ENCODE results near the gene CNDP1.

CNDP1 gene

DNA sequence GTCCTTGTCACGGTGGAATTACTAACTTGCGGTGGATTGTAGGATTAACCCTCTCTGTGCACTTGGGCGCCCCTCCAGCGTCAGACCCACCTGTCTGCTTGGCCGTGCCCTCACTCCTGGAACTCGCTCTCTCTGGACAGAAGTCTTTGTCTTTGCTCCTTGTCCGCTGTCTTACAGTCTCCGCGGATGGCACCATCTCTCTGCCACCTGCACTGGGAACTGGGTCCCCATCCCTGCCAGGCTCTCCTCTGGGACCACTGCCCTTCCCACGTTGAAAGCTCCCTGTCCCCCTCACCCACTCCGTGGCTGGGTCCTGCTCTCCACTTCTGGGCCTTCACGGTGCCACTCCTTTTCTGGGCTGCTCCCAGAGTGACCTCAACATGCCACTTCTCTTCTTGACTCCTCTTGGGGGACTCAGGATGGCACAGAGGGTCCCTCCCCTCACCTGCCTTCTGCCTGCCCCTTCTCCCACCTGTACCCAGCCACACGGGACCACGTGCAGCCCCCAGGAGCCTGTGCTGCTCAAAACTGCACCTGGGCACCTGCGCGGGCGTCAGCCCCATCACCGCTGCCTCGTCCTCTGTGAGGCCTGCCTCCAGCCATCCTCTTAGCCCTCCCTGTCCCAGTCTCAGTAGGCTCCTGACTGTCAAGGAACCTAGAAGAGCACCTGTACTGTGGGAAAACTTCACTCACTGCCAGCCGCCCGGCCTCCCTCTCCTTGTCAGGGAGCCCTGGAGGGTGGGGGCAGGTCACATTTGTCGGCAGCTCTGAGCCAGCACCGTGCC is 27.0 kb upstream of the CNDP1 start:
- no peak for DNase-seq

DNA sequence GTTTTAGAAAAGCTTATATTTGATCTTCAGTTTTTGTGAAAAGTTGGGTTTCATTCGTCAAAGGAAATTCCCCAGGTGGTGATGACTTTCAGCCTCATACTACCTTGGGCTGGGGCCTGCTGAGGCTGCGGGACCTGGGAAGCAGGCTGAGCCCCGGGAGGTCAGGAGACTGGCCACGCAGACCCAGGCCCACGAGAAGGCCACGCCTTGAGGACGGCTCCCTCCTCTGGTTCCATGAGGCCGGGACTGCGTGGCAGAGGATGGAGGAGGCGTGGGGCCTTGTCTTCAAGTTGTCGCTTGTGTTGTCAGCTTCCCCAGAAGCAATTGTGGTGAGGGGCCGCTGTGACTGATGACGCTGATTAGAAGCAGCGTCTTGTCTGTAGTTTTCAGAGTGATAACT is 26.4 kb upstream of the CNDP1 start:
- no peak for DNase-seq

DNA sequence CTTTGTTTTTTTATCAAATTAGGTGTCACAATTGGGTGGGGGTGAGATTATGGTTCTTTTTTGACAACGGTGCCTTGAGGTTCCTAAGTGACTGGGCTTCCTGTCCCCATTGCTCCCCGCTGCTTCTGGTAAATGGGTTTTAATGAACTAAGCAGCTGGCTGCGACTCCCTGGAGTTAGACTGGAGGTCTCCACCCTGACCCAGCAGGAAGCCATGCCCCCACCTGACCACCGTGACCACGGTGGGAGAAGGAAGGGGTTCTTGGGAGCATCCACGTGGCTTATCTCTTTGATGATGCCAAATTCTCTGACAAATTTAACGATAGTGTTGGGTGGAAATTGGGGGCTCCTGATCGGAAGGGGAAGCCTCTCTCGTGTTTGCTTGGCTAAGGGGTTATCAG is 25.9 kb upstream of the CNDP1 start:
- no peak for DNase-seq

DNA sequence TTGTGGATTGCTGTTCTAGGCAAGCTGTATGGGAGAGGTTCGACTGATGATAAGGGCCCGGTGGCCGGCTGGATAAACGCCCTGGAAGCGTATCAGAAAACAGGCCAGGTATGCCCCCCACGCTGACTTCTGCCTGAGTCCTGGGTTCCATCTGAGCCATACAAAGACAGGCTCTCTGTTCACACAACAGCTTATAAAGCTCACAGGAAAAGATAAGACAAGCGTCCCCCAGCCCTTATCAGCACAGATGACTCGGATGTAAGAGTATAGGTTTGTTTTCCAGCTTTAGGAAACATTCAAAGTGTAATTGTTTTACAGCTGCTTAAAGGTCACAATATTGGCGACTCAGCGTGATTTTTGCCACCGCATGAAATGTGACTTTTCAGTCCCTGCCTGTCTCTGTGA is 25.5 kb upstream of the CNDP1 start:
- DNase-seq, result no peak

DNA sequence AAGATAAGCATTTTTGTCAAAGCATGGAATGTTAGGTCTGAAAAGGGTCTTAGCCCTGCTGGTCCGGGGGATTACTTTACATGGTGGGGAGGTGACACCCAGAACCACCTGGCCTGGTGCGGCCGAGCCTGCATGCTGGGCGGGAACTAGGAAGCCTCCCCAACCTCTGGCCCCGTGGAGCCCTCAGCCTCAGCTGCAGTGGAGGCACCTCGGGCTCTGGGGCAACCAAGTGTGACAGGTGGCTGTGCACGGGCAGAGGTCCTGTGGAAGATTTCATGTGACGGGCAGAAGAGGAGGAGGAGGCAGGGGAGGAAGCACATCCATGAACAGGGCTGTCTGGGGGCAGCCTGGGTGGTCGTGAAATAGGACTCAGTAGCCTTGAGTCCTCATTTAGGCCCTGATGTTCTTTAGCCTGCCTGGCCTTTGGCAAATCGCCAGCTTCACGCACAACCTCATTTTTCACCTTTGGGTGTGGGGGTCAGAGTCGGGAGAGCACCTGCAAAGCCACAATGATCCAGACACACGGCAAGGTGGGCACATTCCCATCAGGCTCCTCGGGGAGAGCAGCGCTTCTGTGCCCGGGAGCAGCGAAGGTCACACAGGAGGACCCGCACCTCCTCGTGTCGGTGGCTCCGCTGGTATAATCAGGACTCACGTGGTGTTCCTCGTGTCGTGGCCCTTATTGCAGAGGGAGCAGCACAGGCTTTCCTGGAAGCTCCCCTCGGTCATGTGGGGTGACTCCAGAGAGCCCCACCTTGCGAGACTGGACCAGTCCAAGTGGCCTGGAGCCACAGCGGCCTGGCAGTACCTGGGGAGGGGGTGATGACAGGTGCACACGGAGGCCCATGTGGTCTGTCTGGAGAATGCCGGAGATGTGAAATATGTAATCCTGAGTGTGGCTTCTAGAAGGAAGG is 24.2 kb upstream of the CNDP1 start:
- no peak for DNase-seq

DNA sequence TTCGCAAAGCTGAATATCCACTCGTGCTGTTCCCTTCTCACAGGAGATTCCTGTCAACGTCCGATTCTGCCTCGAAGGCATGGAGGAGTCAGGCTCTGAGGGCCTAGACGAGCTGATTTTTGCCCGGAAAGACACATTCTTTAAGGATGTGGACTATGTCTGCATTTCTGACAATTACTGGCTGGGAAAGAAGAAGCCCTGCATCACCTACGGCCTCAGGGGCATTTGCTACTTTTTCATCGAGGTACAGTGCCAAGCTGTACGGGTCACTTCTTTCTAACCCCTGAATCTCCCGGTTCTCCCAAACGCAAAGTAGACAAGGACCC is 23.6 kb upstream of the CNDP1 start:
- DNase-seq, result no peak

DNA sequence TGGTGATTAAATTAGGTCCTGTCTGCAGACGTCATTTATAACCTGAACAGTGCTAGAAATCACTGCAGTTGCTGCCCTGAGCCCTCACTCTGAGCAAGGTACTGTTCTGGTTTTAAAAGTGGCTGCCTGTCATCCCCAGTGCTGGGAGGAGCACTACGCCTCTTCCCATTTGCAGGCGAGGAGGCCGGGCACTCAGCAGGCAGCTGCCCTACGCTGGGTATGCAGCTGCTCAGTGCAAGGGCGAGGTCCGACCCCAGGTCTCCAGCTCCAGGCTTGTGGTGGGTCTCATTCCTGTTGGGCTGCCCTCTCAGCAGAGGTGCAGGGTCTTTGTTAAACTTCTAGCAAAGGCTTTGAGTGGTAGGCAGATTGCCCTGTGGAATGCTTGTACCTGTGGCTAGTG is 22.5 kb upstream of the CNDP1 start:
- no peak for DNase-seq

DNA sequence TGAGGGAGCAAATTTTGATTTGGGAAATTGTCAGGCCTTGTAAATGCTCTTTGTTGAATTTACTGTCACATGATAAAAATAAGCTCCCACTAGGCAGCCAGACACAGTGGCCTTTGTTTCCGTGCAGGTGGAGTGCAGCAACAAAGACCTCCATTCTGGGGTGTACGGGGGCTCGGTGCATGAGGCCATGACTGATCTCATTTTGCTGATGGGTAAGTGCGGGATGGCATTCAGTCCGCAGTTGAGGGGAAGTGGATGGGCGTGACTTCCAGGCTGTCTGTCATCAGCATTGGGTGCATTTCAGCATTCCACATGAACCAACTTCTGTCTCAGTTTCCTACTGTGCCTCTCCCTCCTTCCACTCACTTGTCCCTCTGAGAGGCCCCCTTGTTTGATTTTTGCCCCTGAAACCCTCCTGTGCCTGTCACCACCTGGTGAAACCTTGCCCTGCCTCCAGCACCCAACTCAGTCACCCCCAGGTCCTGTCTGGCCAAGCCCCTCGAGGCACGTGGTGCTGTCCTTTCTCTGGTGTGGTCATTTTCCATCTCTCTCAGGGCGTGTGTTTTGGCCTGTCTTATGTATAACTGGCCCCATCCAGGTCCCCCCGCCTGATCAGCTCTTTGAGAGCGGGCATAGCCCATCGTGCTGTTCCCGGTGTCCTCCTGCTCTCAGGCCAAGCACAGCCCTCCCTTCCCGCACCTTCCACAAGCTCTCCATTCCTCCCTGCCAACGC is 21.8 kb upstream of the CNDP1 start:
- no peak for DNase-seq

DNA sequence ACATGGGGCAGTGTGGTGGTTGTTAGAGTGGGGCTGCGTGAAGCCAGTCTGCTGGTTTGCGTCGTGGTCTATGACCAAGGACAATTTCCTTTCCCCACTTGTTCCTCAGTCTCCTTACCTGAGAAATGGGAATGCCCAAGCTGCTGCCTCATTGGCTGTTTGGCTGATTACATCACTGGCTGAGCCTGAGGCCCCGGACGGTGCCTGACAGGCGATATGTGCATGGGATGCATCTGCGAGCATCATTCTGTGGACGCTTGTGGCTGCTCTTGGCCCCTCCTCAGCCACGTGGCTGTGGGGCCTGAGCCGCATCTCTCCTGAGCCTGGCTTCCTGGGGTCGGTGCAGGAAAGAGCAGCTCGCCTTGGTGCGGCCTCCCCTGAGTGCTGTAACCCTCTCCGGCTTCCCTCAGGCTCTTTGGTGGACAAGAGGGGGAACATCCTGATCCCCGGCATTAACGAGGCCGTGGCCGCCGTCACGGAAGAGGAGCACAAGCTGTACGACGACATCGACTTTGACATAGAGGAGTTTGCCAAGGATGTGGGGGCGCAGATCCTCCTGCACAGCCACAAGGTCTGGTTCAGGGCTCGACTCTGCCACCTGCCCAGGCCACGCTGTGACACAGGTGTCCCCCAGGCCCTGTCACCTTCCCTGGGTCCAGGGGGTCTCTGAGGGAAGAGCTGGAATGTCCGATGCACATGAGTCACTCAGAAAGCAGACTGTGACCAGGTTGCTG is 21.0 kb upstream of the CNDP1 start:
- DNase-seq, result no peak

DNA sequence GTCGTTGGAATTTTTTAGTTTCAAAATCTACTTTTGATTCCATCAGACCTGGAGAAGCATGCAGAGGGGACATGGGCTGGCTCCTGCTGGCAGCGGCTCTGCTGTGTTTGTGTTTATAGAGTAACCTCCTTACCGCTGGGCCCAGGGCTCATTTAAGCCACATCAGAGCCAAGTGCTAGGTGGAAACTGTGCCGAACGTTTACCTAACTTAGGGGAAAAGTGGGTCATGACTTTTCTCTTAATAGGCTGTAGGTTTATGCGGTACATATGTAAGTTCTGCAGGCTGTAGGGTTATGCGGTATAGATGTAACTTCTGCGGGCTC is 20.5 kb upstream of the CNDP1 start:
- DNase-seq, result no peak

DNA sequence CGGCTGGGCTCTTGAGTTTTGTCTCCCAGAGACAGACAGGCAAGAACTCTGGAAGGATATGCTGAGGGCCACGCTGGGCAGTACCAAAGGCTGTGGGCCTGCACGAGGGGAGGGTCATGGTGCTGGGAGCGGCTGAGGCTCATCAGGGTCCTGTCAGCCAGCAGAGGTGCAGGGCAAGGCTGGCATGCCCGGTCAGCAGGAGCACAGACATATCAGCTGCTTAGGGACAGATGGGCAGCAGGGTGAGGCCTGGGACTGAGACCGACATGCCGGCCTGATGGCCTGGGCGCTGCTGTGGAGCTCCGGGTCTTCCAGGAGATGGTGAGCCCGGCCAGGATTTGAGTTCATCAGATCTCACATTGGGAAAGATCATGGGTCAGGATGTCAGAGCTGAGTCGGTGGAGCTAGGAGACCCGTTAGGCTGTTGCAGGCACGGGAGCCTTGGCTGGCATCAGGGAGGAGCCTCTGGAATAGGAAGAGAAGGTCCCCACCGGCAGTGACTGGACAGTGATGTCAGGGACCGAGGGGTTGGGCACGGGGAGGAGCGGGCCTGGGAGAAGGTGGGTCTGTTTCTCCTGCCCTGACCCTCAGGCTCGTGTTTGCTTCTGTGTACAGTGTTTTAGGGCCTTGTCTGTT is 19.3 kb upstream of the CNDP1 start:
- no peak for DNase-seq

DNA sequence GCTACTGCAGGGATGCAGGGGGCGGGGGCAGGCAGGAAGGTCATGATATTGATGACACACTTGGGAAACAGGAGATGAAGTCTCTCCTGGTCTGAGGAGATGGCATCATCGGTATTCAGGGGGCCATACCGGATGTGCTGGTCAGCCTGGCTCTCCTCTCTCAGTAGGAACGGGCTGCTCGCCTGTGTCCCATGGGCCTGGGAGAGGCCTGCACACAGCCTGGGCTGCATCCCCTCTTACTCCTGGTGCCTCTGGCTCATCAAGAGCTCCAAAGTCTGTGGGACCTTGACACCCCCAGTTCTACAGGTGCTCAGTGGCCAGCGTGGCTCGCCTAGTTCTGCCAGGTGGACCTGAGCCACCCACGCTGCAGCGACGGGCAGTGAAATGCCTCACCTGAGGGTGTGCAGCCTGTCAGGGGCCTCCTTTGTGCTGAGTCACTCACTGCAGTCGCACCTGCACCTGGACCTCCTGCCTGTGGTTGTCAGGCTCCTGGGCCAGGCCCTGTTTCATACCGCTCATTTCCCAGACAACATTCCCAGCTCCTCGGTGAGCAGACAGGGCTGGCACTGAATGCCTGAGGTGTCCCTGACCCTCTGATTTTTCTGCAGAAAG is 18.6 kb upstream of the CNDP1 start:
- no peak for DNase-seq

DNA sequence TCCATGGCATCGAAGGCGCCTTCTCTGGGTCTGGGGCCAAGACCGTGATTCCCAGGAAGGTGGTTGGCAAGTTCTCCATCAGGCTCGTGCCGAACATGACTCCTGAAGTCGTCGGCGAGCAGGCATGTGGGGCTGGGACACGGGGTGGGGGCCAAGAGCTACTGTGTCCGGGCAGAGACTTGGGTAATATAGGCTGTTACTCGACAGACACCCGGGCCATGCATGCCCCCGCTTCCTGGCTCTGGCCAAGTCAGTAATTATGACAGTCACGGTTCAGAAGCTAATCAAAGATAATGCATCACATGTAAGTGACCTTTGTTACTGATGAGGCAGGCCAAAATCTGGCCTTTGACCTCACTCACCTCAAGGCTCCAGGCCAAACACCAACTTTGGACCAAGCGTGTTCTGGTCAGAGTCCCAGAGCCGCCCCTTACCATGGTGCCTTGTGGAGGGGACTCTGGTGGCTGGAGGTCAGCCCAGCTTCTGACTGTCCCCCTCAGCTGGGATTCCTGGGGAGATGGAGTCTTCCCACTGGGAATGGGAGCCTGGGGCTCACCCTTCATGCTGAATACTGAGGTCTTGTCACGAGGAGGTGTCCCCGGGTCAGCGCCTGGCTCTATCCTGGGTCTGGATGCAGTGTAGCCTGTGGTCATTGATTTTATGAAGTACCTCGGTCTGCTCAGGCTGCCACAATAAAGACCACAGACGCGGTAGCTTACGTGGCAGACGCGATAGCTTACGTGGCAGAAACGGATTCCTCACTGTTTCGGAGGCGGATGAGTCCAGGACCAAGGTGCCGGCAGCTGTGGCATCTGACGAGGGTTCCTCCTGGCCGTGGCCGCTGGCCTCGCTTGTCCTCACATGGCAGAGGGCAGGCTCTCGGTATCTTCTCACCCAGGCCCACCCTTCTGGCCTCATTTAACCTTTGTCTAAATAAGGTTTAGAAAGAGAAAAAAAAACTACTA is 17.7 kb upstream of the CNDP1 start:
- no peak for DNase-seq

DNA sequence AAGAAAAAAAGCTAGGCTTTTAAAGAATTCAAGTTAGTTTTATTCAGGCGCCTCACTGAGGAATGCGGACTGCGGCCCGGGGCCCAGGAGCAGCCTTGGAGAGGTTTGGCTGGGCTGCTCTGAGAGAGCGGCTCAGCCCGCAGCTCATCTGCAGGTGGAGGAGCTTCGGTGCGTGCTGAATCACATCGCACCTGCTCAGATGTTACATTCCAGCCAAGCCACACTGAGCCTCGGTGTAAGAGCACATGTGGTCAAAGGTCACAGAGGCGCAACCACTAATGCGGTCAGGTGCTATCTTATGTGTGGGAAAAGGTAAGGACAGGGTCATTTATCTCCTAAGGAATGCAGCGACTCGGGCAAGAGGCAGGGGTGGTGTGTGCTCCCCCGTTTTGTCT is 17.1 kb upstream of the CNDP1 start:
- no peak for DNase-seq

DNA sequence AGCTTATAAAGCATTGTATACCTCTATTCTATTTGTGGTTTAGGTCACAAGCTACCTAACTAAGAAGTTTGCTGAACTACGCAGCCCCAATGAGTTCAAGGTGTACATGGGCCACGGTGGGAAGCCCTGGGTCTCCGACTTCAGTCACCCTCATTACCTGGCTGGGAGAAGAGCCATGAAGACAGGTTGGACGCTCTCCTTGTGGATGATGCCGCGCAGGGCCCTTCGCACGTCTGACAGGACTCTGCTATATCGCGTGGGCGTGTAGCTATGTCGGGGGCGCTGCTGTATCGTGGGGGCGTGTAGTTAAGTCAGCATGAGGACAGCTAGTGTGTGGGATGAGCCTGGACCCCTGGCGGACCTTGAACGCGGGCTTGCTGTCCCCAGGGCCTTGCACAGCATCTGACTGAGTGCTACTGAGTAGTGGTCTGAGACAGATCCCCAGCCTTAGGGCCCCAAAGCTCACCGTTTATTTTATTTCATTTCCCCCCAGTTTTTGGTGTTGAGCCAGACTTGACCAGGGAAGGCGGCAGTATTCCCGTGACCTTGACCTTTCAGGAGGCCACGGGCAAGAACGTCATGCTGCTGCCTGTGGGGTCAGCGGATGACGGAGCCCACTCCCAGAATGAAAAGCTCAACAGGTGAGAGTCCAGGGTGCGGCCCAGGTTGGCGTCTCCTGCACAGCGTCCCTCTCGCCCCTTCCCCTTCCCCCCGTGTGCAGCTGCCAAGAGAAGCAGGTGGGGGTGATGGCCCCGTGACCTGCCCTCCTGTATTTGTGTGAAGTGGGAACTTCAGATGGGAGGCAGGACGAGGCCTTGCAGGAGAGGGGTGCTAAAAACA is 15.6 kb upstream of the CNDP1 start:
- no peak for DNase-seq

DNA sequence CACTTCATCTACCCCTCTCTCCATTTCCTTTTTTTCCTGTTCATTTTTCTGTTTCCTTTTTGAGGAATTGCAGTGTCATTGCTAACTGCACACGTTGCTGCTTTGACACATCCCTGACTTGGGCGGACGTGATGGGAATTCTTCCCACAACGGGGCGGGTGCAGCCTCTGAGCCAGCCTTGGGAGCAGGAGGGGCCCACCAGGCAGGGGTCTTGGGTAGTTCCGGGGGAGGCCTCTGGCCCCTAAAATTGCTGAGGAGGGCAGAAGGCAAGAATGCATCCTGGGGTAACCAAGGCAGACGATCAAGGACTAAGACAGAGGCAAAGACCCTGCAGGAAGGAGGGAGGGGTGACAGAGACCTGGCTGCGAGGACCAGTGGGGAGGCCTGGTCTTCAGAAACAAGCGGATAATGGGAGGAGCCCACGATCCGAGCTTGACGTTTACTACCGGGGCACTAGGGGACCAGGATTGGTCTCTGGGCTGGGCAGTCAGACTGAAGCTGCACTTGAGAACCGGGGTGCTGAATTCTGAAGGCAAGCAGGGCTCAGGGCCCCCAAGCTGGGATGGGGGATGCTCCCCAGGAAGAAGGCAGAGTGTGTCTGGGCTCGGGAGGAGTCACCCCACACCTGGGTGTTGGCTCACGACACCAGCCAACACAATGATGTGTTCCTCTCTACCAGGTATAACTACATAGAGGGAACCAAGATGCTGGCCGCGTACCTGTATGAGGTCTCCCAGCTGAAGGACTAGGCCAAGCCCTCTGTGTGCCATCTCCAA is 14.8 kb upstream of the CNDP1 start:
- no peak for DNase-seq

DNA sequence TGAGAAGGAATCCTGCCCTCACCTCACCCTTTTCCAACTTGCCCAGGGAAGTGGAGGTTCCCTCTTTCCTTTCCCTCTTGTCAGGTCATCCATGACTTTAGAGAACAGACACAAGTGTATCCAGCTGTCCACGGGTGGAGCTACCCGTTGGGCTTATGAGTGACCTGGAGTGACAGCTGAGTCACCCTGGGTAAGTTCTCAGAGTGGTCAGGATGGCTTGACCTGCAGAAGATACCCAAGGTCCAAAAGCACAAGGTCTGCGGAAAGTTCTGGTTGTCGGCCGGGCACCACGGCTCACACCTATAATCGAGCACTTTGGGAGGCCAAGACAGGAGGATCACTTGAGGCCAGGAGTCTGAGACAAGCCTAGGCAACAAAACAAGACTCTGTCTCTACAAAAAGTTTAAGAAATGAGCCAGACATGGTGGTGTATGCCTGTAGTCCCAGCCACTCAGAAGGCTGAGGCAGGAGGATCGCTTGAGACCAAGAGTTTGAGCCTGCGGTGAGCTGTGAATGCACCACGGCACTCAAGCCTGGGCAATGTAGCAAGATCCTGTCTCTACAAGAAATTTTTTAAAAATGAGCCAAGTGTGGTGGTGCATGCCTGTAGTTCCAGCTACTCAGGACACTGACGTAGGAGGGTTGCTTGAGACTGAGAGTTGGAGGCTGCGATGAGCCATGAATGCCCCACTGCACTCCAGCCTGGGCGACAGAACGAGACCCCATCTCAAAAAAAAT is 14.0 kb upstream of the CNDP1 start:
- no peak for DNase-seq

DNA sequence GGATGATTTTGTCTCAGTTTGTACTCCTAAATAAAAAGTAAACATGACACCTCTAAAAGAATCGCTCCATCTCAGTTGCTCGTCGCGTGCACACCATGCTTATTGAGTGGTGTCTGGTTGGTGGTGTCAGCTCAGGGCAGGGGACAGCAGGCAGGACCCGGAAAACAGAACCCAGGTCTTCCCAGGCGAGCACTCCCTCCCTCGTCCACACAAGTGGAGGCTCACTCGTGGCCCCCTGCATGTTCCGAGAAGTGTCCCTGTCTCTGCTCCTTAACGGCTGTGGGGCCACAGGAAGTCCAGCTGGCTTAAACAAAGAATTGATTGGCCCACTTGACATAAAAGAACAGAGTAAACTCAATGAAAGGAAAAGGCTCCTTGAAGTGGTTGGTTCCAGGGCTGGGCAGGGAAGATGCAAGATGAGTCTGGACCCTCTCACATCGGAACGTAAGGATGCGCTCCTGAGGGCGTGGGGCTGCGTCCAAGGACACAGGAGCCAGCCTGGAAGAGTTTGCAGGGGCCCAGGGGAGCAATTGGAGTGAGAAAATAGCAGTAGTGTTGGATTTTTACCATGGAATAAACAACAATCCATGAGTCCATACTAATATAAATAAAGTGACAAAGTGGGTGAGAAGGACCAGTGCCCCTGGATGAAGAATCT is 13.1 kb upstream of the CNDP1 start:
- DNase-seq, result no peak

All from suppressor macrophage (primary cell).